H7 (cell line): Measurements from ENCODE around the gene ACTN2. TPM values are rescaled to one million over a fixed set of nuclear protein-coding genes. Genes with fewer than 3 reads are reported as not detected.
"Not testable (repeated sequence)": the region's sequence is repeated elsewhere in the genome, so short reads cannot be mapped to it uniquely, and the experiment has no call there.

ENCODE experiments used
- DNase-seq: peaks from one replicate; pipeline ENCODE4 v3.0.0; 2012
- H3K27me3 ChIP-seq: 2 replicates; pipeline ENCODE4 v1.6.0; 2011; ENCODE audit warnings: mild to moderate bottlenecking, low read length; ENCODE audit not compliant: control insufficient read depth, insufficient read depth
- H3K36me3 ChIP-seq: replicated peaks from 2 replicates; pipeline ENCODE4 v1.5.1; 2011; ENCODE audit warnings: low read length; ENCODE audit not compliant: control insufficient read depth, insufficient read depth
- H3K4me3 ChIP-seq: 2 replicates; pipeline ENCODE4 v1.5.1; 2011; ENCODE audit warnings: low read depth, mild to moderate bottlenecking, control low read depth, low read length, moderate library complexity; ENCODE audit not compliant: insufficient read depth
- total RNA-seq: library from RNA; depleted of rRNA; stranded (reverse); fragments of >200 nt; shearing (Covaris generic); gene quantifications from 2 replicates; pipeline ENCODE4 v1.2.3, GENCODE V29; 2014; rRNA removed

ACTN2 gene
- total RNA-seq: 0.74 and 0.83 TPM in 2 replicates

DNA sequence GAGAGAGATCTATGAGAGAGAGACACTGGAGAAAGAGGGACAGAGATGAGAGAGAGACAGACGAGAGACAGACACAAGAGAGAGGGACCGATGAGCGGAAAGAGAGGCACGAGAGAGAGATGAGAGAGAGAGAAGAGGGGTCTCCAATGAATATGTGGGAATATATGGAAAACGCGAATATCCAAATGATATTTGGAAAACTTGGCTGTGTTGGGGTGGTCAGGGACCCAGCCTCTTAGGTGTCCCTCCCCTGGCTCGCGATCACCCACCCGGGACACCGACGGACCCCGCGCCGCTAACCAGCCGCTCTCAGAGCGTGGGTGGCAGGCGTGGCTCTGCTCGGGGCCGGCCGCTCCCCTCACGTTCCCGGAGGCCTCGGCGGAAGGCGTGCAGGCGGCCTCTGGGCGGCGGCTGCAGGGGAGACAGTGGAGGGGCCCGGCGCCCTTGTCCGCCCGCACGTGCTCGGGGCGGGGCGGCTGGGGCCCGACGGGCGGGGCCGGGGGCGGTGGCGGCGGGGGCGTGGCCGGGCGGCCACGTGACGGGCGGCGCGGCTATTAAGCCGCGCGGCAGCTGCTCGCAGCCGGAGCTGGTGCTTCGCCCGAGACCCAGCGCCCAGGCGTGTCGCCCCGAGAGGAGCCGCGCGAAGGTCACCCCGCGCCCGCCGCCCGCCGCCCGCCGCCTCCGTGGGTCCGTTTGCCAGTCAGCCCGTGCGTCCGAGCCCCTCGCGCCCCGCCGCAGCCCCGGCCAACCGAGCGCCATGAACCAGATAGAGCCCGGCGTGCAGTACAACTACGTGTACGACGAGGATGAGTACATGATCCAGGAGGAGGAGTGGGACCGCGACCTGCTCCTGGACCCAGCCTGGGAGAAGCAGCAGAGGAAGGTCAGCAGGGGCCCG is at the start of gene ACTN2:
Gene ACTN2 (plus strand): TSS at position 583 of the 898 bp plus-strand sequence. CDS start 175 bp downstream, at position 758.
- H3K27me3 ChIP-seq: peaks cover 34% of the 10 kb centered on the region
- H3K4me3 ChIP-seq: peak within 1 kb of the TSS; percentile 50
- DNase-seq: peak; percentile 95
- no peaks in the 10 kb centered on the region for H3K36me3 ChIP-seq

DNA sequence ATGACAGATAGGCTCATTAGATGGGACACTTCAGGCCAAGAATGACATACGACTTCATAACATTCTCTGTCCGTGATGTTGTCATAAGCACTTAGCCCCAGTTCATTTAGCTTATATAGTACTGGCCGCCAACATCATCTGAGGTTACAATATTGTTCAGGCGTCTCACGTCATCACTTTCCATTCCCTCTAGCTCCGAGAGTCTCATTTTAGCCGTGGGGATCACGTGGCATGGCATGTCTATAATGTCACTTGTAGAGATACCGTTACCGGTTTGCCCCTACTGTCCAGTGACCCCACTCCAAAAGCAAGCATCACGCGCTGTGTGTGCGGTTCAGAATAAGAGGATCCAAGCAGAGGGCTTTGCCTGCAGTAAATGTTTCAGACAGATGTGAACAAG is 47.4 kb upstream of the ACTN2 start:
- no peaks in the 10 kb centered on the region for H3K36me3 ChIP-seq
- no peaks in the 10 kb centered on the region; the same call in 1 of the 2 replicates for H3K27me3 ChIP-seq

DNA sequence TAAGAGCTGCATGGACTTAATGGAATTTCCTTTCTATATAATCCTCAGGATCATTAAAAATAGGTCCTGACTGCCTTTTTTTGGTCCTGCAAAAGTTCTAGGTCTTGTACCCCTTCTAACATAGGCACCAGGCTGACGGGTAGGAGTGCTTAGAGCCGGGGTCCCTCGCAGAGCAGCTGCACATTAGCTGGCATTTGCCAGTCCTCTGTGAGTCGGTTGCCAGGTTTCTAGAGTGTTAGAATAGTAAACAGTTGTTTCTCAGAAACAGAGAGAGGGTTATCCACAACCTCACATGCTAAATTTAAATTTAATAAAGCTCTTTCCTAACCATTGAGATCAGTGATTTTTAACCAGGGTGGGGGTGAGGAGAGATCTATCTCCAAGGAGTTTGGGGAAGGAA is 46.6 kb upstream of the ACTN2 start:
- Histone ChIP-seq H3K36me3 (no peaks in the 10 kb centered on the region), H3K4me3 (no peak overlapping the region), H3K27me3 (no peaks in the 10 kb centered on the region)
- no peak for DNase-seq

More for the DNA sequence above, 47.4 kb upstream of the ACTN2 start:
- H3K4me3 ChIP-seq: no peak overlapping the region
- DNase-seq: no peak

DNA sequence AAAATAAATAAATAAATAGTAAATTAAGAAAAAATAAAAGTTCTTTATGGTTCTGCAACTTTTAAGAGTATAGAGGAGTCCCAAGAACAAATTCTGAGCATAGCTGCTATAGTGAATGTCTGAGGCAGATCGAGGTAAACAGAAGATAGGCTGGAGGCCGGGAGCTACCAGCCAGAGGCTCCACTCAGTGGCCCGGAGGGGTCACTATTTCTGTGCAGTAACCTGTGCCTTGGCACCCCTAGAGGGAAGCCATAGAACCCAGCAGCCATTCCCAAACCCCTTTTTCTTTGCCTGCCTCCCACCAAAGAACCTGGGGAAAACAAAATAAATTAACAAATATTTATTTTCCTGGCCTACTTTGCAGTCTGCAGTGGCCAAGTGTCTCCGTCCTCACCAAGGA is 43.5 kb upstream of the ACTN2 start:
- Histone ChIP-seq H3K27me3 (no peaks in the 10 kb centered on the region), H3K4me3 (no peak overlapping the region), H3K36me3 (no peaks in the 10 kb centered on the region)
- DNase-seq: no peak

DNA sequence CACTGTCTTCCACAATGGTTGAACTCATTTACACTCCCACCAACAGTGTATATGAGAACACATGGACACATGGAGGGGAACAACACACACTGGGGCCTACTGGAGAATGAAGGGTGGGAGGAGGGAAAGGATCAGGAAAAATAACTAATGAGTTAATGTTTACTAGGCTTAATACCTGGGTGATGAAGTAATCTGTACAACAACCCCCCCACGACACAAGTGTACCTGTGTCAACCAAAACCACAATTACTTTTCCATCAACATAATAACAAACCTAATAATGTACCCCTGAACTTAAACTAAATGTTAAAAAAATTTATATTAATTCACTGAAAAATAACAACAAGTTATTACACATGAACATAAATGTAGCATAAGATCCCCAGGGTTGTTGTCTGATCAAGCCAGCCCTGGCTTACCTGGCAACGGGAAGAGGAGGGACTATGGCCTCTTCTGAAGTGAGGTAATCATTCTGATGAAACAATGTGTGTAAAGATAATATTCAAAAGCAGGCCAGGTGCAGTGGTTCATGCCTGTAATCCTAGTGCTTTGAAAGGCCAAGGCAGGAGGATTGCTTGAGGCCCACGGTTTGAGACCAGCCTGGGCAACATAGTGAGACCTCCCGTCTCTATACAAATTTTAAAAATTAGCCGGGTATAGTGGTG is 41.2 kb upstream of the ACTN2 start:
- DNase-seq: no peak
- H3K4me3 ChIP-seq: no peak overlapping the region
- no peaks in the 10 kb centered on the region for H3K36me3 ChIP-seq
- no peaks in the 10 kb centered on the region for H3K27me3 ChIP-seq

DNA sequence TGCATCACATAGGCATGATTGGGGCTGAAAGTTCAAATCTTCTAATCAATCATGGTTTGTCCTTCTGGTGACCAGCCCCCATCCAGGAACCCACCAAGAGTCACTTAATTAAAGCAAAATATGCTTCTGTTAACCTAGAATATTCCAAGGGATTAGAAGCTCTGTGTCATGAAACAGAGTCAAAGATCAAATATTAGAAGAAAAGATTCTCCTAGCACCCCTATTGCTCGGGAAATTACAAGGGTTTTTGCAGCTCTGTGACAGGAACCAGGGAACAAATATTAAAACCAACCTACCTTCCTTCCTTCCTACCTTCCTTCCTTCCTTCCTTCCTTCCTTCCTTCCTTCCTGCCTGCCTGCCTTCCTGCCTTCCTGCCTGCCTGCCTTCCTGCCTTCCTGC is 31.8 kb upstream of the ACTN2 start:
- no peak for DNase-seq
- no peaks in the 10 kb centered on the region for H3K36me3 ChIP-seq
- no peak overlapping the region for H3K4me3 ChIP-seq
- no peaks in the 10 kb centered on the region for H3K27me3 ChIP-seq

DNA sequence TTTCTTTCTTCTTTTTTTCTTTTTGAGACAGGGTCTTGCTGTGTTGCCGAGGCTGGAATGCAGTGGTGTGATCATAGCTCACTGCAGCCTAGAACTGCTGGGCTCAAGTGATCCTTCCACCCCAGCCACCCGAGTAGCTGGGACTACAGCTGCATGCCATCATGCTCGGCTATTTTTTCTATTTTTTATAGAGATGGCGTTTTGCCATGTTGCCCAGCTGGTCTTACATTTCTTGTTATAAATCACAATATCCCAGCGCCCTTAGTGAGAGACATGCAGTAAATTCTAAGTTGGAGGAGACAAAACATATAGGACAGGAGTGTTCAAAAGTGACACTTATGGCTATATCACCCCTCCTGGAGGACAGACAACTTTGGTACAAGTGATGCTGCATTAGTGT is 31.3 kb upstream of the ACTN2 start:
- no peak overlapping the region for H3K4me3 ChIP-seq
- DNase-seq: no peak
- H3K36me3 ChIP-seq: no peaks in the 10 kb centered on the region
- no peaks in the 10 kb centered on the region for H3K27me3 ChIP-seq

DNA sequence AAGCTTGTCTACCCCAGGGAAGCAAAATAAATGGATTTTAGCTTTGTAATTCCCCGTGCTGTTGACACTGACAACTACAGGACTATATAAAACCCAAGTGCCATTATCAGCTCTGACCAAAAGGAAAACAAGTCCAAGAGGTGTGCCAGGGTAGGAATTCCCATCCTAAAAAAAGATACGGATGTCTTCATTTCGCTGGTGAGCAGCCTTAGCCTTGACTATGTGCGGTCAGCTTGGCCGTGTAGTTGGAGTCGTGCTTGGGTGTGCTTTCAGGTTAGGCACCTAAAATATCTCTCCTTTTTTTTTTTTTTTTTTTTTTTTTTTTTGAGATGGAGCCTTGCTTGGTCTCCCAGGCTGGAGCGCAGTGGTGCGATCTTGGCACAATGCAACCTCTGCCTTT is 28.9 kb upstream of the ACTN2 start:
- Histone ChIP-seq H3K36me3 (no peaks in the 10 kb centered on the region), H3K4me3 (no peak overlapping the region), H3K27me3 (no peaks in the 10 kb centered on the region)
- DNase-seq: no peak

DNA sequence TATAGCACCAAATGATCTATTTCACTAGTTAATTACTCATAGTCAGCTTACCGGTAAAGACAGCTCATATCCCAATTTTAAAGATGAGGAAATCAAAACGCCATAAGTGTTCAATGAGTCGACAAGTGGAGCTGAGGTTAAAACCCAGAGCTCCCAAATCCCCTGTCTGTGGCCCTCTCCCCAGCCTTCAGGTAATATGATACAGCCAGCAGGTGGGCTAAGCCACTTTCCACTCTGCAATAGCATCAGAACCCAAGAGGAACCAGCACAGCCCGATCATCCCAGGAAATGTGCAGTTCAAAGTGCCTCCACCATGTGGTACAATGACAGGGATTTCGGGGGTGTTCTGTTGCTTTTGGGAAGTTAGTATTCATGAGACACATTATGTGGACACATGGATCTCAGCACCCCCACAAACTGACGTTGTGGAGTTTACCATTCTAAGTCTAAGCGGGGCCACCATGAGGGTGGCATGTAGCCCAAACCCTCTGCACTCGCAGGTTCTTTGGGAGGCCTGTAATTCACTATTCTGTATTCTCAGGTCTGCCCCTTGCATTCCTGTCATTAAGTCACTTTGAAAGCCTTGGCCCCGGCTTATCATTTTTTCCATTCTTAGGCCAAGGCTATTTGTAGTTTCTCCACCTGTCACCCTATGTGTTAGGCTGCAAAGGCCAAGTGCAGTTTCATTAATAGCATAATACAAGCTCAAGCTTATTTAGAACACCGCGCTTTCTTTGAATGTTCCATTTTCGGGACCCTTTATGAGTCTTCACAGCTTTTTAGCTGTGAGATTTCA is 26.3 kb upstream of the ACTN2 start:
- peak; percentile 16 for DNase-seq
- Histone ChIP-seq H3K4me3 (no peak overlapping the region), H3K36me3 (no peaks in the 10 kb centered on the region), H3K27me3 (no peaks in the 10 kb centered on the region)

DNA sequence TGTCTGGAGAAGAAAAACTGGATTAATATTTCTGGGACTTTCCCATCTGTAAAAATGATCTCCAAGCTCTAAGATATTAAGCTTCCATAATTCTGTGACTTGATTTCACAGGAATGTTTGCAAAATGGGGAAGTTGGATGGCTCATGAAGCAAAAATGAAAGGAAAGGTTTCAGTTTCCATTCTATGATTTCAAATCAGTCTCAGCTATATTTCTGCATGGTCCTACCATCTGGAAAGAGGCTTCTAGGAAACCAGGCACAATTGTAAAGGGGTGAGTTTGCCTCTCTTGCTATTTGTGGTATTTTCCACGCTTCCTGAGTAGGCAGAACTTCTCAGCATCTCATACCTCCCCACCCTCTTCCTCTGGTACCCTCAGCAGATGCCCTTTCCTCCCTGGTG is 22.4 kb upstream of the ACTN2 start:
- H3K36me3 ChIP-seq: no peaks in the 10 kb centered on the region
- no peaks in the 10 kb centered on the region for H3K27me3 ChIP-seq
- no peak overlapping the region for H3K4me3 ChIP-seq
- no peak for DNase-seq

DNA sequence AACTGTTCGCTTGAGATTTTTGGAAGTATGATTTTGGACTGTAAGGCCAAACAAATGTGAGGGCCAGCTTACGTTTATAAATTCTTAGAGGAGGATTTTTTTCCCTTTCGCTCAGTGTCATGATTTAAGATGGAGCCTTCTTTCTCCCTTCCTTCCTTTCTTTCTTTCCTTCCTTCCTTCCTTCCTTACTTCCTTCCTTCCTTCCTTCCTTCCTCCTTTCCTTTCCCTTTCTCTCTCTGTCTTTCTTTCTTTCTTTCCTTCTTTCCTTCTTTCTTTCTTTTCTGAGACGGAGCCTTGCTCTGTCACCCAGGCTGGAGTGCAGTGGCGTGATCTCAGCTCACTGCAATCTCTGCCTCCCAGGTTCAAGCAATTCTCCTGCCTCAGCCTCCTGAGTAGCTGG is 17.4 kb upstream of the ACTN2 start:
- not testable (repeated sequence) for H3K36me3 ChIP-seq, H3K4me3 ChIP-seq, H3K27me3 ChIP-seq, DNase-seq

DNA sequence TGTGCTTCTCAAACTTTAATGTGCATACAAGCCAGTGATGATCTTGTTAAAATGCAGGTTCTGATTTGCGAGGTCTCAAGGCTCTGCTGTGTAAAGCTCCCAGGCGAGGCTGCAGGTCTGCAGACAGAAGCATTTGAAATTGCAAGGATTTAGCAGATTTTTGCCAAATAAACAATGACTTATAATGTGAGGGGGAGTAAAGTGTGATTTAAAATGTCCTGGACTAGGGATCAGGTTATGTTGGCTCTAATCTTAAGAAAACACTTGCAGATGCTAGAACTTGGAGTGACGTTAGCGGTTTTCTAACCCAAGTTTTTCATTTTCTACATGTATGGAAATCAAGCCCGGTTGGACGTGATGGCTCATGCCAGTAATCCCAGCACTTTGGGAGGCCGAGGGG is 16.2 kb upstream of the ACTN2 start:
- H3K36me3 ChIP-seq: no peaks in the 10 kb centered on the region
- no peak for DNase-seq
- no peaks in the 10 kb centered on the region; the same call in 1 of the 2 replicates for H3K27me3 ChIP-seq
- H3K4me3 ChIP-seq: no peak overlapping the region

DNA sequence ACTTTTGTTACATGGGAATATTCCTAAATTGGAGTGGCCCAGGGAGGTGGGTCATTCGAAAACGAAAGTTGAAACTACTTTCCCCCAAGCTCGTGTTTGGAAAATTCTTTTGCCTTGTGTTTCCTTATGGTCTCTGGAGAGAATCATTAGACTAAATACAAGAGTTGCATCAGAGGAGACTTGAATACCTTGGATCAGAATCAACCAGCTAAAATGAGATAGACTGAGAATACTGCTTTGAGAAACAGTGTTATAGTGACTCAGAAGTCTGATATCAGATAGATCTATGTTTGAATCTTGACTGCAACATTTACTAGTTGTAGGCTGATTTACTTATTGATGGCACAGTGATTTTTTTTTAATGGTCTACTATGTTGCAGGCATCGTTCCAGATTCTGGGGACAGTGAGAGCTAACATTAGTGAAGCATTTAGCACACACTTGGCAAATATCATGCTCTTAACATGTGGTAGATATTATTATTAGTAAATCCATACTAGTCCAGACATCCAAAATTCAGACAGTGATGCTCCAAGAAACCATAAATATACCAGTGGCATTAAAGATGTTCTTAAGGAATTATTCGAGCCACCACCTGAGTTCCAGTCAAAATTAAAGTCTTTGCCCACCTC is 12.9 kb upstream of the ACTN2 start:
- no peak for DNase-seq
- Histone ChIP-seq H3K27me3 (no peaks in the 10 kb centered on the region; the same call in 1 of the 2 replicates), H3K36me3 (no peaks in the 10 kb centered on the region), H3K4me3 (no peak overlapping the region)

DNA sequence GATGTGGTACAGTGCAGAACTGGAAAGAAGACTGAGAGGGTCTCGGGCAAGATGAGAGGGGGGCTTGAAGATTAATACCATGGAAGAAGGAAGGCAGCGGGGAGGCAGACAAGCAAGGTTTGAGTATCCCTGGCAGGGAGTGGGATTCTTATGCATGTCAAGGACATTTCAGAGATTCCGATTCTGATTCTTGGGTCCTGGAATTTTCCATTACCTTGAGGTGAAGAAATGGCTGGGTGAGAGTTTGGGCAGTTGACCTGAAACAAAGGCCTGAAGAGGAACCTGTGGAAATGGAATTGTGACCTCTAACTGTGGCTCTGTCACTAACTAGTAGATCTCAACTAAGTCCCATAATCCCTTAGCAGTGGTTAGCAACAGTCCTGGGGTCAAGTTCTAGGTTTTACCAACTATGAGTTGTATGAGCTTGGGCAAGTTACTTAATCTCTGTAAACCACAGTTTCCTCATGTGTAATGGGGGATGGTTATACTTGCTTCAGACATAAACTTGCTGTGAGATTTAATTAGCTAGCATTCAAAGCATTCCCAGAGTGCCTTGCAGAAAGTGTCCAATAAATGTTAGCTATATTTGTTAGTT is 8.6 kb upstream of the ACTN2 start:
- H3K36me3 ChIP-seq: no peaks in the 10 kb centered on the region
- H3K27me3 ChIP-seq: no peaks in the 10 kb centered on the region; the same call in 1 of the 2 replicates
- DNase-seq: no peak
- no peak overlapping the region for H3K4me3 ChIP-seq
